Endothelial cell (in vitro differentiated cells): ENCODE data around the gene TLK2. TPM values are rescaled to one million over a fixed set of nuclear protein-coding genes. Genes with fewer than 3 reads are reported as not detected.

Experiments
- DNase-seq: peaks from one replicate; pipeline ENCODE4 v3.0.0; 2021; ENCODE audit warnings: low spot score
- H3K27ac Mint-ChIP-seq: one replicate; pipeline ENCODE4 v1.8.0; 2021; ENCODE audit warnings: mixed read lengths, inconsistent platforms; ENCODE audit not compliant: unreplicated experiment
- H3K27me3 Mint-ChIP-seq: one replicate; pipeline ENCODE4 v1.8.0; 2021; ENCODE audit warnings: mild to moderate bottlenecking, moderate library complexity, mixed read lengths, inconsistent platforms; ENCODE audit not compliant: unreplicated experiment
- H3K36me3 Mint-ChIP-seq: one replicate; pipeline ENCODE4 v1.8.0; 2021; ENCODE audit warnings: mild to moderate bottlenecking, low read depth, mixed read lengths, inconsistent platforms; ENCODE audit not compliant: unreplicated experiment
- H3K4me1 Mint-ChIP-seq: one replicate; pipeline ENCODE4 v1.8.0; 2021; ENCODE audit warnings: mild to moderate bottlenecking, mixed read lengths, inconsistent platforms; ENCODE audit not compliant: unreplicated experiment
- H3K4me3 Mint-ChIP-seq: one replicate; pipeline ENCODE4 v1.8.0; 2021; ENCODE audit warnings: mild to moderate bottlenecking, mixed read lengths, inconsistent platforms; ENCODE audit not compliant: unreplicated experiment
- H3K9me3 Mint-ChIP-seq: one replicate; pipeline ENCODE4 v1.8.0; 2021; ENCODE audit warnings: mixed read lengths, inconsistent platforms; ENCODE audit not compliant: unreplicated experiment
- total RNA-seq: library from RNA; stranded (reverse); fragmentation: NEBNext Ultra II Directional; extraction: Animal tissue kit (Norgen Biotek cat#: 25700); gene quantifications from one replicate; pipeline ENCODE4 v1.2.1, GENCODE V29; 2021; ENCODE audit not compliant: unreplicated experiment
- TF ChIP-seq, protein P1 (sequence below): fragments of 200-600 bp; sonication (generic); IDR thresholded peaks from one replicate; pipeline ENCODE4 v1.5.0; 2021; ENCODE audit warnings: antibody characterized with exemption; ENCODE audit not compliant: unreplicated experiment

Gene TLK2
- total RNA-seq, 1 donor from 2014 or later, result 47.5 TPM

DNA sequence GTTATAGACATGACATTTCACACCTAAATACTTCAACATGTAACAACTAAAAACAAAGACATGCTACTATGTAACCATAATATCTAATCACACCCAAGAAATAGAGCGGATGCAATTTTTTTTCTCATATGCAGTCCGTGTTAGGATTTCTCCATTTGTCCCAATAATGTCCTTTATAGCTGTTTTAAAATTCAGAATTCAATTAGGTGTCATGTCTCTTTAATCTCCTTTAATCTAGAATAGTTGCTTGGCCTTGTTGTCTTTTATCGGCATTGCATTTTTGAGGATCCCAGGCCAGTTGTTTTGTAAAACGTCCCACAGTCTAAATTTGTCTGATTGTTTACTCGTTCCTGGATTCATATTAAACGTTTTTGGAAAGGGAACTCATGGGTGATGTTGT lies 163.3 kb downstream of the TLK2 start:
- Mint-ChIP-seq H3K4me1 (no peaks in the 10 kb centered on the region), H3K9me3 (no peaks in the 10 kb centered on the region), H3K36me3 (no peaks in the 10 kb centered on the region), H3K27me3 (peaks cover 2% of the 10 kb centered on the region), H3K4me3 (no peak overlapping the region), H3K27ac (no peak overlapping the region)
- DNase-seq, result no peak
- TF ChIP-seq, protein P1, sequence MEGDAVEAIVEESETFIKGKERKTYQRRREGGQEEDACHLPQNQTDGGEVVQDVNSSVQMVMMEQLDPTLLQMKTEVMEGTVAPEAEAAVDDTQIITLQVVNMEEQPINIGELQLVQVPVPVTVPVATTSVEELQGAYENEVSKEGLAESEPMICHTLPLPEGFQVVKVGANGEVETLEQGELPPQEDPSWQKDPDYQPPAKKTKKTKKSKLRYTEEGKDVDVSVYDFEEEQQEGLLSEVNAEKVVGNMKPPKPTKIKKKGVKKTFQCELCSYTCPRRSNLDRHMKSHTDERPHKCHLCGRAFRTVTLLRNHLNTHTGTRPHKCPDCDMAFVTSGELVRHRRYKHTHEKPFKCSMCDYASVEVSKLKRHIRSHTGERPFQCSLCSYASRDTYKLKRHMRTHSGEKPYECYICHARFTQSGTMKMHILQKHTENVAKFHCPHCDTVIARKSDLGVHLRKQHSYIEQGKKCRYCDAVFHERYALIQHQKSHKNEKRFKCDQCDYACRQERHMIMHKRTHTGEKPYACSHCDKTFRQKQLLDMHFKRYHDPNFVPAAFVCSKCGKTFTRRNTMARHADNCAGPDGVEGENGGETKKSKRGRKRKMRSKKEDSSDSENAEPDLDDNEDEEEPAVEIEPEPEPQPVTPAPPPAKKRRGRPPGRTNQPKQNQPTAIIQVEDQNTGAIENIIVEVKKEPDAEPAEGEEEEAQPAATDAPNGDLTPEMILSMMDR, result no peak

DNA sequence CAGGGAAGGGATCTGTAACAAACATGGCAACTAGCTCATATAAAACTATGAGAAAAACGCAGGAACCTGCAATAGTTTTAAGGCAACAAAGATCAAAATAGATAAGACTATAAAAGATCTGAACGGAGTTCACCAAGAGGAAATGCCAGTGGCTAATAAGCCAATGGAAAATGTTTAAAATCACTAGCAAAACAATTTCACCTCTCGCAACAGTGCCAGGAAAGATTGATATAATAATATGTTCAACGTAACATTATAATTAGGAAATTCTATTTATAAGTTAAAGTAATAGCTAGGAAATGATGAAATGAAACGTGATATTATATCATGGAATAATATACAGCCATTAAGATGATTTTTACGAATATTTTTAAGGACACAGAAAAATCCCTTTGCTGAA lies 164.9 kb downstream of the TLK2 start:
- no peaks in the 10 kb centered on the region for H3K4me1 Mint-ChIP-seq
- no peak overlapping the region for H3K4me3 Mint-ChIP-seq
- TF ChIP-seq, protein P1, result no peak
- H3K27me3 Mint-ChIP-seq, result peaks cover 2% of the 10 kb centered on the region
- DNase-seq, result no peak
- H3K27ac Mint-ChIP-seq, result no peak overlapping the region
- H3K9me3 Mint-ChIP-seq, result no peaks in the 10 kb centered on the region
- H3K36me3 Mint-ChIP-seq, result no peaks in the 10 kb centered on the region

DNA sequence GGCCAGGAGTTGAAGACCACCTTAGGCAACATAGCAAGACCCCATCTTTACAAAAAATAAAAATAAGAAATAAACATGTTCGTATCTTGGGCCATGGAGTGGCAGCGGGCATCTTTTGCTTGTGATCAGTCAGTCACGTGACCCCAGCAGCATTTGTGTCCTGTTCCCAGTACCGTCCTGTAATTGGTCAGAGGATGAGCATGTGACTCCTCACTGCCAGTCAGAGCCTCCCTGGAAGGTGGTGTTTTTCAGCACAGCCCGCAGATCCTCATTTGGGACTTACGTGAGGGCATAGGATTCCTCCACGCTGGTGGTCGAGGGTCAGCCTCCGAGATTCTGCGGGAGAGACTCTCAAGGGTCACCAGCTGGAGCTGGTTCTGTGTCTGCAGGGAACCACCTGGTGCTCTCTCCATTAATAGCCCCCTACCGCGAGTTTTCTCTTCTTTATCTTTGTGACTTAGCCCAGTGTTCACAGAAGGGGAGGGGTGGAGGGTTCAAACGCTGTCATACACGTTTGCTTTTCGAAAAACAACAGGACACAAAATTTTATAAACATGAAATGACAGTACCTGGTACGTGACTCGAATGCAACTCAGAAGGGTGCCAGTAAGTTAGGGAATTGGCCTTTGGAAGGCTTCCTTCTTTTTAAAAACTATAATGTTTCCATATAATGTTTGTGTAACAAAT lies 166.0 kb downstream of the TLK2 start:
- H3K4me1 Mint-ChIP-seq, result no peaks in the 10 kb centered on the region
- H3K9me3 Mint-ChIP-seq, result no peaks in the 10 kb centered on the region
- TF ChIP-seq, protein P1, result no peak
- no peak for DNase-seq
- peaks cover 2% of the 10 kb centered on the region for H3K27me3 Mint-ChIP-seq
- H3K36me3 Mint-ChIP-seq, result no peaks in the 10 kb centered on the region
- H3K27ac Mint-ChIP-seq, result no peak overlapping the region
- H3K4me3 Mint-ChIP-seq, result no peak overlapping the region

DNA sequence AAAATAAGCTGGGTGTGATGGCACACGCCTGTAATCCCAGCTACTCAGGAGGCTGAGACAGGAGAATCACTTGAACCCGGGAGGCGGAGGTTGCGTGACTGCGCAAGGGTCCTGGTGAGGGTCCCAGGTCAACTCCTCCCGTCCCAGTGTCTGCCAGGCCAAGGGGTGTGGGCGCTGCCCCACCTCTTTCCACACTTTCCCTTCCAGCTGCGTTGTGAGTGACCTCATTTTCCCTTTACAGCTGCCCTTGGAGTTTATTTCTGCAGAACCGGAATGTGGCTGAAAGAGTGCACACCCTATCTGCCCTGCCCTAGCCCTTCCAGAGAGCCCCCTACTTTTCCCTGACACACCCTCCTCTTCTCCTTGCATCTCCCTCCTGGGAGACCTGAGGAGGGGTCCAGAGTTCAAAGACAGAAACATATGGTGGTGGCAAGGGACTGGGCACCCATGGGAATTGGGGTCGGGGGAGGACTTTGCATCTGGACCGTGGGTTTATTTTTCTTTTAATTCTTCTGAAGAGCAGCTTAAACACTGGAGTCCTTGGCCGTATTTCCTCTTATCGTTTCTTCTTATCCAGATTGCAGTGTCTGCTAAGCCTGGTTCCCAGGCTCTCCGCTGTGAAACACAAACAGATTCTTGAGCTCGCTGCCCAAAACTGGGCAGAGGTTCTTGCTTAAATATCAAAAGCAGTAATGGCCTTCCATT lies 169.8 kb downstream of the TLK2 start:
- peaks cover 8% of the 10 kb centered on the region for H3K4me1 Mint-ChIP-seq
- no peak overlapping the region for H3K4me3 Mint-ChIP-seq
- H3K27ac Mint-ChIP-seq, result no peak overlapping the region
- H3K27me3 Mint-ChIP-seq, result peaks cover 9% of the 10 kb centered on the region
- no peak for DNase-seq
- no peaks in the 10 kb centered on the region for H3K9me3 Mint-ChIP-seq
- TF ChIP-seq, protein P1, result no peak
- no peaks in the 10 kb centered on the region for H3K36me3 Mint-ChIP-seq

DNA sequence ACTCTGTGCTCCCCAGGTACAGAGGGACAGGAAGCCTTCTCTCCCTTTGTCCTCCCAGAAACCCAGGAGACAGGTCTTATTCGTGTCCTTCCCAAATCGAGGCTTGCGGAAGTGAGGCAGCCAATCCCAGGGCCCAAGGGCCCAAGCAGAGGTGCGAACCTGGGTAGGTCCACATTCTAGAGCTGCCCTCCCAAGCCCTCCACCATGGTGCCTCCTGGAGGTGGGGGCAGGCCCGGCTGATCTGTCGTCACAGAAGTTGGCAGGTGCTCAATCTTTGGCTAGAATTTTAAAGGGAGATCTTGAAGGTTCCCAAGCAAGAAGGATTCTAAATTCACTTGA lies 170.3 kb downstream of the TLK2 start:
- Mint-ChIP-seq H3K9me3 (no peaks in the 10 kb centered on the region), H3K4me3 (no peak overlapping the region), H3K4me1 (peaks cover 11% of the 10 kb centered on the region), H3K27me3 (peaks cover 9% of the 10 kb centered on the region), H3K36me3 (no peaks in the 10 kb centered on the region), H3K27ac (no peak overlapping the region)
- TF ChIP-seq, protein P1, result no peak
- DNase-seq, result no peak
